HCT116 (cell line): ENCODE measurements around the gene SEMA3F. TPM values are rescaled to one million over a fixed set of nuclear protein-coding genes. Genes with fewer than 3 reads are reported as not detected.

ENCODE experiments used
- ATAC-seq: fragments of 200-7000 bp; cut with Tn5 transposase; 2 replicates; pipeline ENCODE4 v1.9.1; 2020; ENCODE audit warnings: mild to moderate bottlenecking, moderate library complexity
- BruUV-seq: library from RNA; stranded (reverse); fragments of 400-500 nt; replicated peaks from 2 replicates; lab custom pipeline; 2021; lab: Mats Ljungman, UMichigan
- CTCF ChIA-PET: fragments of 300-600 bp; sonication (Branson Sonifier 250); formaldehyde crosslinking; loops from one replicate; lab custom pipeline; 2021; ENCODE audit warnings: antibody characterized with exemption; lab: Charles Lee
- POLR2A ChIA-PET: fragments of 300-600, 350-600 bp; sonication (Branson Sonifier 250); formaldehyde crosslinking; loops from one replicate; lab custom pipeline; 2021; ENCODE audit warnings: antibody characterized with exemption; lab: Charles Lee
- RAD21 ChIA-PET, 2 experiments: fragments of 300-600 bp; sonication (Branson Sonifier 250); formaldehyde crosslinking; loops; one replicate each; lab custom pipeline; 2023; ENCODE audit warnings: low total read pairs in 2 of 2; ENCODE audit not compliant: uncharacterized antibody in 2 of 2, unreplicated experiment in 2 of 2, low non-redundant PET in 1 of 2; lab: Charles Lee
- DNase-seq: peaks from one replicate; pipeline ENCODE4 v3.0.0-alpha.2; 2010; ENCODE audit warnings: low read depth, low spot score
- H2AFZ ChIP-seq: fragments of 200-600 bp; shearing (Covaris generic), sonication (generic); 2 replicates; pipeline ENCODE4 v1.6.1; 2017; ENCODE audit warnings: low read depth, mixed run types, mixed read lengths, antibody characterized with exemption, low read length; ENCODE audit not compliant: poor library complexity, severe bottlenecking
- H3K27ac ChIP-seq: 2 replicates; pipeline ENCODE4 v1.5.1; 2012; ENCODE audit warnings: low read depth, low read length
- H3K27me3 ChIP-seq: fragments of 200-600 bp; sonication (generic); 2 replicates; pipeline ENCODE4 v1.6.1; 2016; ENCODE audit warnings: mixed run types, low read length, mixed read lengths; ENCODE audit not compliant: insufficient read depth
- H3K36me3 ChIP-seq, 2 experiments: fragments of 200-500 bp in 1 of 2; fragments of 200-600 bp in 1 of 2; sonication (Bioruptor generic) in 1 of 2; sonication (generic) in 1 of 2; 2 replicates each; pipeline versions ENCODE4 v1.5.1 to v1.6.1; 2014 to 2016; ENCODE audit warnings: low read length in 2 of 2, inconsistent platforms in 1 of 2, mixed read lengths in 1 of 2, mixed run types in 1 of 2; ENCODE audit not compliant: insufficient read depth in 2 of 2, control insufficient read depth in 1 of 2
- H3K4me1 ChIP-seq, 2 experiments: fragments of 200-600 bp in 1 of 2; sonication (generic) in 1 of 2; 2 replicates each; pipeline versions ENCODE4 v1.5.1 to v1.6.1; 2012 to 2017; ENCODE audit warnings: low read length in 2 of 2, inconsistent platforms in 1 of 2, mild to moderate bottlenecking in 1 of 2, mixed read lengths in 1 of 2, mixed run types in 1 of 2, moderate library complexity in 1 of 2; ENCODE audit not compliant: insufficient read depth in 2 of 2, control insufficient read depth in 1 of 2
- H3K4me2 ChIP-seq: fragments of 200-600 bp; sonication (generic); 2 replicates; pipeline ENCODE4 v1.6.1; 2017; ENCODE audit warnings: mixed run types, low read length, mixed read lengths
- H3K4me3 ChIP-seq, 2 experiments: fragments of 200-600 bp in 1 of 2; sonication (generic) in 1 of 2; replicated peaks in 1 of 2; 2 replicates each; pipeline ENCODE4 v1.5.1; 2011 to 2016; ENCODE audit warnings: low read length in 2 of 2, control low read depth in 1 of 2, low read depth in 1 of 2, mild to moderate bottlenecking in 1 of 2, mixed read lengths in 1 of 2, mixed run types in 1 of 2
- H3K79me2 ChIP-seq: fragments of 200-600 bp; sonication (generic); 2 replicates; pipeline ENCODE4 v1.6.1; 2017; ENCODE audit warnings: mild to moderate bottlenecking, mixed run types, low read length, moderate library complexity, mixed read lengths; ENCODE audit not compliant: insufficient read depth
- H3K9ac ChIP-seq: fragments of 200-600 bp; sonication (generic); 2 replicates; pipeline ENCODE4 v1.6.1; 2016; ENCODE audit warnings: low read length, mixed read lengths
- H3K9me2 ChIP-seq: fragments of 200-600 bp; sonication (generic), shearing (Covaris generic); 2 replicates; pipeline ENCODE4 v1.6.1; 2017; ENCODE audit warnings: mixed run types, mild to moderate bottlenecking, moderate library complexity; ENCODE audit not compliant: insufficient read depth
- H3K9me3 ChIP-seq, 2 experiments: fragments of 200-500 bp in 1 of 2; fragments of 200-600 bp in 1 of 2; sonication (Bioruptor generic) in 1 of 2; sonication (generic) in 1 of 2; 2 replicates each; pipeline ENCODE4 v1.6.1; 2014 to 2017; ENCODE audit warnings: low read length in 2 of 2, mixed read lengths in 2 of 2, inconsistent platforms in 1 of 2, low read depth in 1 of 2, mild to moderate bottlenecking in 1 of 2, mixed run types in 1 of 2, moderate library complexity in 1 of 2; ENCODE audit not compliant: control insufficient read depth in 1 of 2, insufficient read depth in 1 of 2
- H4K20me1 ChIP-seq: fragments of 200-600 bp; sonication (generic), shearing (Covaris generic); 2 replicates; pipeline ENCODE4 v1.6.1; 2017; ENCODE audit warnings: mixed run types, mild to moderate bottlenecking, moderate library complexity; ENCODE audit not compliant: insufficient read depth
- CBX3 ChIP-seq: IDR thresholded peaks from 2 replicates; pipeline ENCODE4 v1.6.1; 2012; ENCODE audit warnings: low read depth
- EGR1 ChIP-seq: IDR thresholded peaks from 2 replicates; pipeline ENCODE4 v1.6.1; 2012; ENCODE audit warnings: low read depth
- ELF1 ChIP-seq: IDR thresholded peaks from 2 replicates; pipeline ENCODE4 v1.6.1; 2012; ENCODE audit warnings: low read depth, borderline replicate concordance
- EZH2 ChIP-seq: fragments of 200-600 bp; sonication (generic); IDR thresholded peaks from 2 replicates; pipeline ENCODE4 v1.6.1; 2017; ENCODE audit warnings: antibody characterized with exemption, mixed run types
- POLR2A ChIP-seq: IDR thresholded peaks from 2 replicates; pipeline ENCODE4 v1.7.0; 2011; ENCODE audit warnings: borderline replicate concordance; ENCODE audit not compliant: insufficient read depth, insufficient read length; ENCODE audit errors: extremely low read depth
- REST ChIP-seq: IDR thresholded peaks from 2 replicates; pipeline ENCODE4 v1.6.1; 2012; ENCODE audit warnings: low read depth
- SRF ChIP-seq: IDR thresholded peaks from 2 replicates; pipeline ENCODE4 v1.6.1; 2012; ENCODE audit warnings: low read depth
- TCF7L2 ChIP-seq: IDR thresholded peaks from 2 replicates; pipeline ENCODE4 v1.7.0; 2011; ENCODE audit warnings: borderline replicate concordance, inconsistent platforms; ENCODE audit not compliant: insufficient read depth, insufficient read length; ENCODE audit errors: extremely low read depth
- intact Hi-C: fragments of 100-400 bp; cut with micrococcal nuclease; formaldehyde crosslinking; loops from 2 replicates; pipeline ENCODE4 v1.10.0; 2022
- total RNA-seq: library from RNA; stranded (reverse); gene quantifications from one replicate; pipeline ENCODE4 v1.2.1, GENCODE V29; 2021; ENCODE audit not compliant: unreplicated experiment
- TF ChIP-seq, protein P1 (sequence below): IDR thresholded peaks from 2 replicates; pipeline ENCODE4 v1.6.1; 2012
- TF ChIP-seq, protein P2 (sequence below), 3 experiments: fragments of 200-600 bp in 1 of 3; sonication (generic) in 1 of 3; IDR thresholded peaks in 2 of 3; conservative IDR thresholded peaks in 1 of 3; 2 replicates each; pipeline ENCODE4 v1.5.1; 2012 to 2017; ENCODE audit warnings: low read depth in 2 of 3, low read length in 2 of 3, antibody characterized with exemption in 1 of 3, borderline replicate concordance in 1 of 3, control low read depth in 1 of 3, mild to moderate bottlenecking in 1 of 3, mixed read lengths in 1 of 3, mixed run types in 1 of 3, moderate library complexity in 1 of 3; ENCODE audit not compliant: insufficient read depth in 1 of 3

SEMA3F gene
- total RNA-seq, 1 experiment from 2014 or later: 15.7 TPM

DNA sequence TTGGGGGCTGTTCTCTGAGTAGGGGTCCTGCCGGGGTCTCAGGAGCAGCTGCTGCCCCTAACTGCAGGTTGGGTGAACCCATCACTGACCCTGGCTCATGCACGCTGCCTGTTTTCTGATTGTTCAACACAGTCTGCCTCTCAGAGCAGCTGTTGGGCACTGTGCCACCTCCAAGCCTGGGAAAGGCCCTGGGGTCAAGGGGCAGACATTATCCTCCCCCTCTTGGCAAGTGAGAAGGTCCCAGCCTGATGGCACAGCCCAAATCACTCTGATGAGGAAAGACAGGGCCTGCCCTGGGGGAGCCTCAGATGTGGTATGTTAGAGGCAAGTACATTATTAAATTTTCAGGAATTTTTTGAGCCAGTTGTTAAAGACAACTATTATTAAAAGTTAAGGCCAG, 22.2 kb downstream of the SEMA3F start:
- H3K9me2 ChIP-seq: no peaks in the 10 kb centered on the region
- H2AFZ ChIP-seq: no peak overlapping the region
- intact Hi-C loops: no loop called here
- BruUV-seq: no TSS peak
- ATAC-seq: no peak
- H3K9me3 ChIP-seq: no peaks in the 10 kb centered on the region
- ChIA-PET CTCF (no interaction called here), RAD21 (no interaction called here), POLR2A (no interaction called here)
- no peaks in the 10 kb centered on the region for H4K20me1 ChIP-seq
- H3K9ac ChIP-seq: no peak overlapping the region
- H3K79me2 ChIP-seq: no peaks in the 10 kb centered on the region
- no peaks in the 10 kb centered on the region for H3K27me3 ChIP-seq
- DNase-seq: no peak
- no peak overlapping the region for H3K27ac ChIP-seq
- no peaks in the 10 kb centered on the region for H3K36me3 ChIP-seq
- peaks cover 8 to 11% of the 10 kb centered on the region in 2 experiments; a peak in 3 of 4 replicates for H3K4me1 ChIP-seq
- H3K4me2 ChIP-seq: no peak overlapping the region
- TF ChIP-seq REST: no peak
- TF ChIP-seq, protein P1, sequence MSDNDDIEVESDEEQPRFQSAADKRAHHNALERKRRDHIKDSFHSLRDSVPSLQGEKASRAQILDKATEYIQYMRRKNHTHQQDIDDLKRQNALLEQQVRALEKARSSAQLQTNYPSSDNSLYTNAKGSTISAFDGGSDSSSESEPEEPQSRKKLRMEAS: no peak
- TF ChIP-seq, all 23 proteins: peak for 0
- no peak overlapping the region for H3K4me3 ChIP-seq

DNA sequence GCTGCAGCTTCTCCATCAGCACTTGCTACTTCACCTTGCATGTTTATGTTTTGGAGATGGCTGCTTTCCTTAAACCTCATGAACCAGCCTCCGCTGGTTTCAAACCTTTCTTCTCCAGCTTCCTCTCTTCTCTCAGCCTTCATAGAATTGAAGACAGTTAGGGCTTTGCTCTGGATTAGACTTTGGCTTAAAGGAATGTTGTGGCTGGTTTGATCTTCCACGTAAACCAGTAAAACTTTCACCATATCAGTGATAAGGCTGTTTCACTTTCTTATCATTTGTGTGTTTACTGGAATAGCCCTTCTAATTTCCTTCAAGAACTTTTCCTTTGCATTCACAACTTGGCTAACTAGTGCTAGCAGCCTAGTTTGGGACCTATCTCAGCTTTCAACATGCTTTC, 24.6 kb downstream of the SEMA3F start:
- Histone ChIP-seq H2AFZ (no peak overlapping the region), H3K9ac (no peak overlapping the region), H3K9me2 (no peaks in the 10 kb centered on the region), H3K9me3 (no peaks in the 10 kb centered on the region), H4K20me1 (no peaks in the 10 kb centered on the region), H3K27me3 (no peaks in the 10 kb centered on the region), H3K36me3 (no peaks in the 10 kb centered on the region), H3K79me2 (no peaks in the 10 kb centered on the region), H3K4me2 (no peak overlapping the region), H3K4me1 (peaks cover 0 to 6% of the 10 kb centered on the region in 2 experiments; a peak in 1 of 4 replicates), H3K4me3 (no peak overlapping the region), H3K27ac (no peak overlapping the region)
- ChIA-PET RAD21 (no interaction called here), CTCF (interaction anchor here (1.7 kb wide), 1 partner anchor 15 kb away, joined by 8 read pairs; no protein-coding TSS in a partner anchor), POLR2A (no interaction called here)
- no TSS peak for BruUV-seq
- DNase-seq: no peak
- ATAC-seq: no peak
- intact Hi-C loops: no loop called here
- no peak for TF ChIP-seq TCF7L2
- no peak for TF ChIP-seq ELF1
- no peak for TF ChIP-seq EZH2
- no peak for TF ChIP-seq CBX3
- TF ChIP-seq SRF: no peak
- TF ChIP-seq, protein P2, sequence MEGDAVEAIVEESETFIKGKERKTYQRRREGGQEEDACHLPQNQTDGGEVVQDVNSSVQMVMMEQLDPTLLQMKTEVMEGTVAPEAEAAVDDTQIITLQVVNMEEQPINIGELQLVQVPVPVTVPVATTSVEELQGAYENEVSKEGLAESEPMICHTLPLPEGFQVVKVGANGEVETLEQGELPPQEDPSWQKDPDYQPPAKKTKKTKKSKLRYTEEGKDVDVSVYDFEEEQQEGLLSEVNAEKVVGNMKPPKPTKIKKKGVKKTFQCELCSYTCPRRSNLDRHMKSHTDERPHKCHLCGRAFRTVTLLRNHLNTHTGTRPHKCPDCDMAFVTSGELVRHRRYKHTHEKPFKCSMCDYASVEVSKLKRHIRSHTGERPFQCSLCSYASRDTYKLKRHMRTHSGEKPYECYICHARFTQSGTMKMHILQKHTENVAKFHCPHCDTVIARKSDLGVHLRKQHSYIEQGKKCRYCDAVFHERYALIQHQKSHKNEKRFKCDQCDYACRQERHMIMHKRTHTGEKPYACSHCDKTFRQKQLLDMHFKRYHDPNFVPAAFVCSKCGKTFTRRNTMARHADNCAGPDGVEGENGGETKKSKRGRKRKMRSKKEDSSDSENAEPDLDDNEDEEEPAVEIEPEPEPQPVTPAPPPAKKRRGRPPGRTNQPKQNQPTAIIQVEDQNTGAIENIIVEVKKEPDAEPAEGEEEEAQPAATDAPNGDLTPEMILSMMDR (IDR thresholded peaks at IDR 0.05 in 2 of 3, conservative IDR thresholded peaks at IDR 0.05 in 1 of 3; ENCODE audit: borderline replicate concordance in 1 of 3, insufficient read depth in 1 of 3, low read depth in 2 of 3, low read length in 2 of 3): no peak
- TF ChIP-seq EGR1: no peak
- TF ChIP-seq REST: no peak
- TF ChIP-seq POLR2A: no peak
